HL-60 (cell line): ENCODE measurements around the gene EFR3B.
"Not testable (repeated sequence)": the region's sequence is repeated elsewhere in the genome, so short reads cannot be mapped to it uniquely, and the experiment has no call there.

Source experiments
- DNase-seq, 2 experiments: peaks; one replicate each; pipeline ENCODE4 v3.0.0-alpha.2; 2010 to 2020; ENCODE audit warnings: low read depth in 1 of 2, low spot score in 1 of 2
- H3K27ac ChIP-seq: fragments of 250-450 bp; sonication (Bioruptor Pico); replicated peaks from 2 replicates; pipeline ENCODE4 v1.5.1; 2020; ENCODE audit warnings: mild to moderate bottlenecking, moderate library complexity
- H3K27me3 ChIP-seq: fragments of 250-450 bp; sonication (Bioruptor Pico); 2 replicates; pipeline ENCODE4 v1.5.1; 2021; ENCODE audit warnings: mild to moderate bottlenecking, moderate library complexity; ENCODE audit not compliant: insufficient read depth, poor library complexity, severe bottlenecking
- H3K4me3 ChIP-seq: replicated peaks from 2 replicates; pipeline ENCODE4 v1.5.1; 2011; ENCODE audit warnings: mild to moderate bottlenecking, control low read depth, low read length; ENCODE audit not compliant: insufficient read depth
- CTCF ChIP-seq: IDR thresholded peaks from one replicate; pipeline ENCODE4 v1.5.1; 2011; ENCODE audit warnings: low read length, control low read depth, inconsistent platforms; ENCODE audit not compliant: insufficient read depth
- GABPA ChIP-seq: IDR thresholded peaks from 2 replicates; pipeline ENCODE4 v1.6.1; 2012; ENCODE audit warnings: low read depth
- POLR2AphosphoS5 ChIP-seq: IDR thresholded peaks from 2 replicates; pipeline ENCODE4 v1.6.1; 2012; ENCODE audit warnings: low read depth
- REST ChIP-seq: IDR thresholded peaks from 2 replicates; pipeline ENCODE4 v1.6.1; 2012; ENCODE audit warnings: low read depth; ENCODE audit not compliant: insufficient replicate concordance
- SPI1 ChIP-seq: IDR thresholded peaks from 2 replicates; pipeline ENCODE4 v1.6.1; 2012; ENCODE audit warnings: low read depth, mild to moderate bottlenecking, borderline replicate concordance

The EFR3B gene

GRCh38 chr2:25091265-25091664 lies 49.4 kb downstream of the EFR3B start:
- Histone ChIP-seq H3K4me3 (no peak overlapping the region), H3K27ac (no peak overlapping the region), H3K27me3 (no peaks in the 10 kb centered on the region)
- TF ChIP-seq CTCF, result no peak
- TF ChIP-seq SPI1, result no peak
- no peak for TF ChIP-seq POLR2AphosphoS5
- no peak for TF ChIP-seq GABPA
- no peak for TF ChIP-seq REST
- DNase-seq, result no peak

GRCh38 chr2:25098056-25098455 lies 56.2 kb downstream of the EFR3B start:
- H3K27me3 ChIP-seq, result peaks cover 4% of the 10 kb centered on the region
- TF ChIP-seq REST (no peak), CTCF (no peak), SPI1 (no peak), GABPA (no peak), POLR2AphosphoS5 (no peak)
- H3K27ac ChIP-seq, result no peak overlapping the region
- H3K4me3 ChIP-seq, result no peak overlapping the region
- no peak for DNase-seq

- Histone ChIP-seq H3K27me3 (peaks cover 4% of the 10 kb centered on the region), H3K27ac (no peak overlapping the region), H3K4me3 (no peak overlapping the region)
- DNase-seq, result no peak
- TF ChIP-seq SPI1 (no peak), GABPA (no peak), REST (no peak), POLR2AphosphoS5 (no peak), CTCF (no peak)
Observed at GRCh38 chr2:25098670-25099486, 57.0 kb downstream of the EFR3B start.

- H3K27me3 ChIP-seq, DNase-seq, H3K27ac ChIP-seq, H3K4me3 ChIP-seq: not testable (repeated sequence)
Observed at GRCh38 chr2:25102352-25102751, 60.5 kb downstream of the EFR3B start.
